ENCODE measurements around the gene GFRA1. TPM values are rescaled to one million over a fixed set of nuclear protein-coding genes. Genes with fewer than 3 reads are reported as not detected.

The GFRA1 gene
- total RNA-seq, 4 donors from 2014 or later: 19.8 to 61.8 (median 25.2) TPM

GRCh38 chr10:116110736-116111135 lies 162.3 kb downstream of the GFRA1 start:
- Histone ChIP-seq H3K27ac (no peak overlapping the region), H3K4me3 (no peak overlapping the region), H3K36me3 (no peaks in the 10 kb centered on the region), H3K9me3 (no peaks in the 10 kb centered on the region), H3K4me1 (no peaks in the 10 kb centered on the region), H3K27me3 (no peaks in the 10 kb centered on the region)
- 98% methylated on average over 4 of the region's 4 CpGs for WGBS
- TF ChIP-seq POLR2A (IDR thresholded peaks at IDR 0.05): no peak
- TF ChIP-seq EP300 (IDR thresholded peaks at IDR 0.05): no peak
- TF ChIP-seq CTCF (IDR thresholded peaks at IDR 0.05): no peak
- TF ChIP-seq POLR2AphosphoS5 (IDR thresholded peaks at IDR 0.05): no peak
- no peak for DNase-seq (ENCODE audit: low spot score in 2 of 2)

- DNase-seq (ENCODE audit: low spot score in 2 of 2): no peak
- H3K36me3 ChIP-seq: no peaks in the 10 kb centered on the region
- H3K27ac ChIP-seq: no peak overlapping the region
- no peak overlapping the region for H3K4me3 ChIP-seq
- no peaks in the 10 kb centered on the region for H3K4me1 ChIP-seq
- H3K27me3 ChIP-seq: no peaks in the 10 kb centered on the region
- H3K9me3 ChIP-seq: no peaks in the 10 kb centered on the region
- TF ChIP-seq EP300 (IDR thresholded peaks at IDR 0.05) (no peak), POLR2A (IDR thresholded peaks at IDR 0.05) (no peak), CTCF (IDR thresholded peaks at IDR 0.05) (no peak), POLR2AphosphoS5 (IDR thresholded peaks at IDR 0.05) (no peak)
- 67% methylated on average over 1 of the region's 2 CpGs for WGBS
These were observed 163.1 kb downstream of the GFRA1 start for GRCh38 chr10:116109881-116110280.

- H3K9me3 ChIP-seq: no peaks in the 10 kb centered on the region
- TF ChIP-seq POLR2AphosphoS5 (IDR thresholded peaks at IDR 0.05): no peak
- no peak for TF ChIP-seq POLR2A (IDR thresholded peaks at IDR 0.05)
- no peak for TF ChIP-seq CTCF (IDR thresholded peaks at IDR 0.05)
- TF ChIP-seq EP300 (IDR thresholded peaks at IDR 0.05): no peak
- no peak overlapping the region for H3K4me3 ChIP-seq
- no peaks in the 10 kb centered on the region for H3K4me1 ChIP-seq
- WGBS: 95% methylated on average over 6 of the region's 8 CpGs
- no peaks in the 10 kb centered on the region for H3K27me3 ChIP-seq
- no peaks in the 10 kb centered on the region for H3K36me3 ChIP-seq
- no peak overlapping the region for H3K27ac ChIP-seq
- DNase-seq (ENCODE audit: low spot score in 2 of 2): no peak
These were observed 163.5 kb downstream of the GFRA1 start for GRCh38 chr10:116109481-116109880.

- Histone ChIP-seq H3K4me3 (no peak overlapping the region), H3K9me3 (no peaks in the 10 kb centered on the region), H3K4me1 (no peaks in the 10 kb centered on the region), H3K36me3 (no peaks in the 10 kb centered on the region), H3K27ac (no peak overlapping the region), H3K27me3 (no peaks in the 10 kb centered on the region)
- WGBS: 63% methylated on average over 3 of the region's 3 CpGs
- TF ChIP-seq POLR2A (IDR thresholded peaks at IDR 0.05) (no peak), POLR2AphosphoS5 (IDR thresholded peaks at IDR 0.05) (no peak), EP300 (IDR thresholded peaks at IDR 0.05) (no peak), CTCF (IDR thresholded peaks at IDR 0.05) (no peak)
- DNase-seq (ENCODE audit: low spot score in 2 of 2): no peak
These were observed 164.9 kb downstream of the GFRA1 start for GRCh38 chr10:116108095-116108494.

GRCh38 chr10:116106611-116107010 lies 166.4 kb downstream of the GFRA1 start:
- no peaks in the 10 kb centered on the region for H3K4me1 ChIP-seq
- no peaks in the 10 kb centered on the region for H3K27me3 ChIP-seq
- no peak overlapping the region for H3K4me3 ChIP-seq
- WGBS: 96% methylated on average over 5 of the region's 5 CpGs
- TF ChIP-seq EP300 (IDR thresholded peaks at IDR 0.05) (no peak), POLR2AphosphoS5 (IDR thresholded peaks at IDR 0.05) (no peak), POLR2A (IDR thresholded peaks at IDR 0.05) (no peak), CTCF (IDR thresholded peaks at IDR 0.05) (no peak)
- no peaks in the 10 kb centered on the region for H3K36me3 ChIP-seq
- DNase-seq (ENCODE audit: low spot score in 2 of 2): no peak
- no peak overlapping the region for H3K27ac ChIP-seq
- H3K9me3 ChIP-seq: no peaks in the 10 kb centered on the region
